ENCODE measurements around the gene TMEM245. TPM values are rescaled to one million over a fixed set of nuclear protein-coding genes. Genes with fewer than 3 reads are reported as not detected.

The TMEM245 gene
- total RNA-seq, 4 donors from 2014 or later: 222 to 549 (median 318) TPM

DNA sequence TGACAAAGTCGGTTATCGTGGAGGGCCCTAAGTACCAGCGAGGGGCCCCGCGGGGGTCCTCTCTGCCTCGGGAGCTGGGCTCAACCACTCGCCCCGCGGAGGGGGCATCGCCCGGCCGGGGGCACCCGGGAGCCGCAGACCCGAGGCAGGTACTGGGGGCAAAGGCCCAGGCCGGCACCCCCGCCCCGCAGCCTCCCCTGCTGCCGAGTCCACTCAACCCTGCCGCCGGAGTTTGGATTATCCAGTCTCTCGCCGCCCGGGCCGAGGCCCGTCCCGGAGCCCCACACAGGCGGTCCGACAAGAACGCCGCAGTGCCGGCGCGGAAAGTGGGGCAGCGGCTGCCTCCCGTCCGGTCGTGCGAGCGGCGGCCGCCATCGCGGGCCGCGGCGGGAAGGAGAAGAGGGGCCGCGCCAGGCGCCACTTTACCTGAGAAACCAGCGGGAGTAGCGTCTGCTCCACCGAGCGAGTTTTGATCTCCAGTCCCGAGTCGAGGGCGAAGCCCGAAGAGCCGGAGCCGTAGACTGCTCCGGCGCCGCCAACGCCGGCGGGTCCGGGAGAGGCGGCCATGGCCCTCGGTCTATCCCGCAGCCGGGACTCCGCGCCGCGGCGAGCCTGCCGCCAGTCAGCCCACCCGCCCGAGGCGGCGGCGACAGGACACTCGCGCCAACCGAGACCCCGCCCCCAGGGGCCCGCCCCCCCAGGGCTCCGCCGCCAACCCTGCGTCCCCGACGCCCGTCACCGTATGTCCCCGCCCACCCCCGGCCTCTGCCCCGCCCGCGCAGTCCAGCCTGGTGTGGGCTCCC, 106.7 kb downstream of the TMEM245 start, which contains the start of gene CTNNAL1:
CTNNAL1 (minus strand) TSS at position 624 of the 803 bp plus-strand sequence; CDS start at position 567, 57 bp downstream.
- Histone ChIP-seq H3K27ac (peak within 1 kb of the TSS; percentile 95 to 99 (median 99)), H3K36me3 (no peaks in the 10 kb centered on the region), H3K27me3 (no peaks in the 10 kb centered on the region), H3K4me1 (peaks cover 60 to 63% of the 10 kb centered on the region in 2 donors), H3K4me3 (replicated peaks in 1 of 3) (peak within 1 kb of the TSS; percentile 38 to 93 (median 45)), H3K9me3 (no peaks in the 10 kb centered on the region)
- DNase-seq: peak; percentile 95
- intact Hi-C loops (cut with DNase I): no loop called here
- TF ChIP-seq, protein P1, sequence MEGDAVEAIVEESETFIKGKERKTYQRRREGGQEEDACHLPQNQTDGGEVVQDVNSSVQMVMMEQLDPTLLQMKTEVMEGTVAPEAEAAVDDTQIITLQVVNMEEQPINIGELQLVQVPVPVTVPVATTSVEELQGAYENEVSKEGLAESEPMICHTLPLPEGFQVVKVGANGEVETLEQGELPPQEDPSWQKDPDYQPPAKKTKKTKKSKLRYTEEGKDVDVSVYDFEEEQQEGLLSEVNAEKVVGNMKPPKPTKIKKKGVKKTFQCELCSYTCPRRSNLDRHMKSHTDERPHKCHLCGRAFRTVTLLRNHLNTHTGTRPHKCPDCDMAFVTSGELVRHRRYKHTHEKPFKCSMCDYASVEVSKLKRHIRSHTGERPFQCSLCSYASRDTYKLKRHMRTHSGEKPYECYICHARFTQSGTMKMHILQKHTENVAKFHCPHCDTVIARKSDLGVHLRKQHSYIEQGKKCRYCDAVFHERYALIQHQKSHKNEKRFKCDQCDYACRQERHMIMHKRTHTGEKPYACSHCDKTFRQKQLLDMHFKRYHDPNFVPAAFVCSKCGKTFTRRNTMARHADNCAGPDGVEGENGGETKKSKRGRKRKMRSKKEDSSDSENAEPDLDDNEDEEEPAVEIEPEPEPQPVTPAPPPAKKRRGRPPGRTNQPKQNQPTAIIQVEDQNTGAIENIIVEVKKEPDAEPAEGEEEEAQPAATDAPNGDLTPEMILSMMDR (IDR thresholded peaks at IDR 0.05): no peak
- TF ChIP-seq POLR2A (IDR thresholded peaks at IDR 0.05): peak; percentile 69 to 94
- 0% methylated on average over 18 of the region's 99 CpGs; no CpG with 5 or more reads in 1 of the 2 donors for WGBS, 2 donors

DNA sequence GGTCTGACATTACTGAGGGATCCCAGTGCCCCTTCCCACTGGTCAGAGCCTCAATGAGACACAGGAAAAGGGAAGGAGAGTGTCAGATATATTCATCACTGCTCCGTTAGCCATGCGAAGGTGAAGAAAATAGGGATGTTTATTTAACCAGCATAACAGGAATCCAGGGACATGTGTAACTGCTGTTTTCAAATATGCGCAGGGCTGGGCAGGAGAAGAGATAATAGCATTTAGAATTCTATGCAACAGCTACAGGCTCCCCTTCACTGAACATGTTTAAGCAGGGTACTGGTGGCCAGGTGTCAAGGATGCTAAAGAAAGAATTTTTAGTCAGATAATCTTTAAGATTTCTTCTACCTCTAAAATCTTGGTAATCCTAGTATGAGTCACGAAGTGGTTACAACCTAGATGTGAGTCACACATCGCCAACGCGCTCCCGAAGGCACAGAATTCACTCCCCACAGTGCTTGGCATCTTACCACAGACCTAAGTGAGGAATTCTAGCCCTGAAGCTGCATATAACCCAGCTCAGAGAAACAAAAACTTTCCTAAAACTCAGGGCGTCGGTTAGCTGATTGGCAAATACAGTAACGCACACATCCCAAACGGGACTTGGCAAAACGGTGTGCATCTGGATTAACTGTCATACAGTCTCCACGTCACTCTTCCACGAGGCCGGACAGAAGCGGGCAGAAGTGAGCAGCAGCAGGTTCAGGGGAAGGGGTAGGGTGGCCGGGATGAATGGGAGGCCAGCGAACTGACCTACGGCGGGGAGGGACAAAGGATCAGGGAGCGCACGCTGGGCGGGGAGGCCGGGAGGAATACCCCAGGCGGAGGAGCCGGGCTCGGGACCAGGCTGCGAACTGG, 107.5 kb downstream of the TMEM245 start:
- Histone ChIP-seq H3K27ac (peak overlapping the region; percentile 95 to 99 (median 99)), H3K4me1 (peaks cover 51 to 54% of the 10 kb centered on the region in 2 donors), H3K4me3 (replicated peaks in 1 of 3) (peak overlapping the region; percentile 38 to 93 (median 45)), H3K36me3 (no peaks in the 10 kb centered on the region), H3K27me3 (no peaks in the 10 kb centered on the region), H3K9me3 (no peaks in the 10 kb centered on the region)
- peak; percentile 83 for DNase-seq
- TF ChIP-seq, protein P1 (IDR thresholded peaks at IDR 0.05): no peak
- peak in 1 of 2 donors; percentile 69 for TF ChIP-seq POLR2A (IDR thresholded peaks at IDR 0.05)
- intact Hi-C loops (cut with DNase I): no loop called here
- WGBS, 2 donors: 2 to 4% methylated on average over 29 of the region's 29 CpGs

DNA sequence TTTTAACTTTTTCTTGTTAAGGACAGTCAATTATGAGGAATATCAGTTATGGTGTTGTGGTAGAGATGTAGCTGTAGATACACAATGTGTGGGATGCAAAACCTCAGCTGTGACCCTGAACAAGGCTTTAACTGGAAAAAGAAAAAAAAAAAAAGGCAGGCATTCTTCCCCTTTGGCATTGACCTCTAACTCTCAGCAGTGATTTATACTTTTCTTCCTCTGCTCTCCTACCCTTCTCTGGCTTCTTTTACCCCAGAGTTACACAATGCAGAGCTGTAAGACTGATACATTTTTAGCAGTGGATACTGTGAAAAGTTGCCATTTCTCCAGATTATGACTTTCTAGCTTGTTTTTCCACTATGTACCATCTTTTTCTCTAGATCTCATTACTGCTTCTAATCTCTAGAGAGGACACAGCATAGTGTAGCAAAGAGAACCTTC, 108.5 kb downstream of the TMEM245 start:
- intact Hi-C loops (cut with DNase I): no loop called here
- DNase-seq: no peak
- peaks cover 44 to 49% of the 10 kb centered on the region in 2 donors for H3K4me1 ChIP-seq
- TF ChIP-seq POLR2A (IDR thresholded peaks at IDR 0.05): no peak
- TF ChIP-seq, protein P1 (IDR thresholded peaks at IDR 0.05): no peak
- H3K9me3 ChIP-seq: no peaks in the 10 kb centered on the region
- no peaks in the 10 kb centered on the region for H3K36me3 ChIP-seq
- H3K27ac ChIP-seq: peak overlapping the region; percentile 95 to 99 (median 99)
- no peaks in the 10 kb centered on the region for H3K27me3 ChIP-seq
- no peak overlapping the region for H3K4me3 ChIP-seq (replicated peaks in 1 of 3)

DNA sequence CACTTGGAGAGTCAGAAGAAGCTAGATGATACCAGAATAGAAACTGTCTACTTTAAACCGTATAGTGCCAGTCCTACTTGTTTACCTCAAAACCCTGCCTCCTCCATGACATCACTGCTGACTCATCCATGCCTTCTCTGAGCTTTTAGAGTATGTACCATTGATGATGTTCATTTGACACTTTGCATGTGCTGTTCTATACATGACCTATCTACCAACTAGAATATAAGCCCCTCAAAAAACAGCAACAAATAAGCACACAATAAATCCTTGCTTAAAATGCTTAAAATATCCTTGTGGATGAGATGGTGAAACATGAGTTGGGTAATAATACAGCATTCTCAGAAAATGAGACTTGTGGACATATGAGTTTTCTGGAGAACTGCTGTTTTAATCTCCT, 109.0 kb downstream of the TMEM245 start:
- TF ChIP-seq POLR2A (IDR thresholded peaks at IDR 0.05): no peak
- TF ChIP-seq, protein P1 (IDR thresholded peaks at IDR 0.05): no peak
- no peaks in the 10 kb centered on the region for H3K27me3 ChIP-seq
- peak overlapping the region; percentile 95 to 99 (median 99) for H3K27ac ChIP-seq
- 40 to 59% methylated on average over 1 of the region's 1 CpG for WGBS, 2 donors
- H3K36me3 ChIP-seq: no peaks in the 10 kb centered on the region
- H3K9me3 ChIP-seq: no peaks in the 10 kb centered on the region
- no peak overlapping the region for H3K4me3 ChIP-seq (replicated peaks in 1 of 3)
- peaks cover 41 to 45% of the 10 kb centered on the region in 2 donors for H3K4me1 ChIP-seq
- intact Hi-C loops (cut with DNase I): no loop called here
- peak in 1 of 2 donors; percentile 17 for DNase-seq
